NB4 (cell line): ENCODE data around the gene SHKBP1.

Experiments used
- MYC ChIP-seq: IDR thresholded peaks from 2 replicates; pipeline ENCODE4 v1.6.1; 2011; ENCODE audit warnings: low read depth, low read length
- TF ChIP-seq, protein P1 (sequence below): IDR thresholded peaks from one replicate; pipeline ENCODE4 v1.5.1; 2012; ENCODE audit warnings: low read depth, low read length

DNA sequence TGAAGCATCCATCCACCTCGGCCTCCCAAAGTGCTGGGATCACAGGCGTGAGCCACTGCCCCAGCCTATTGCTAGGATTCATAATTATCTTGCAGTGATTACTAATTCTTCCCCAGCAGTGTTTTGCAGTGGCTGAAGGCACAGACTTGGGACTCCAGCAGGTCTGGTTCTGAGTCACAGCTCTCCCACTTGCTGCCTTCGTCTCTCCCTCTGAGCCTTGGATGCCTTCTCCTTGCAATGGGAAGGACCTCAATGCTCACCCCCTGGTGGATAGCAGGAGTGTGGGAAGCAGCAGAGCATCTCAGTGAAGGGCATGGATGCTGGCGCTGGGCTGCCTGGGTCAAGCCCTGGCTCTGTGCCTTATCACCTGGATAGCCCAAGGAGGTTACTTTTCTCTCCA lies 37.6 kb upstream of the SHKBP1 start:
- TF ChIP-seq, protein P1, sequence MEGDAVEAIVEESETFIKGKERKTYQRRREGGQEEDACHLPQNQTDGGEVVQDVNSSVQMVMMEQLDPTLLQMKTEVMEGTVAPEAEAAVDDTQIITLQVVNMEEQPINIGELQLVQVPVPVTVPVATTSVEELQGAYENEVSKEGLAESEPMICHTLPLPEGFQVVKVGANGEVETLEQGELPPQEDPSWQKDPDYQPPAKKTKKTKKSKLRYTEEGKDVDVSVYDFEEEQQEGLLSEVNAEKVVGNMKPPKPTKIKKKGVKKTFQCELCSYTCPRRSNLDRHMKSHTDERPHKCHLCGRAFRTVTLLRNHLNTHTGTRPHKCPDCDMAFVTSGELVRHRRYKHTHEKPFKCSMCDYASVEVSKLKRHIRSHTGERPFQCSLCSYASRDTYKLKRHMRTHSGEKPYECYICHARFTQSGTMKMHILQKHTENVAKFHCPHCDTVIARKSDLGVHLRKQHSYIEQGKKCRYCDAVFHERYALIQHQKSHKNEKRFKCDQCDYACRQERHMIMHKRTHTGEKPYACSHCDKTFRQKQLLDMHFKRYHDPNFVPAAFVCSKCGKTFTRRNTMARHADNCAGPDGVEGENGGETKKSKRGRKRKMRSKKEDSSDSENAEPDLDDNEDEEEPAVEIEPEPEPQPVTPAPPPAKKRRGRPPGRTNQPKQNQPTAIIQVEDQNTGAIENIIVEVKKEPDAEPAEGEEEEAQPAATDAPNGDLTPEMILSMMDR, result no peak
- no peak for TF ChIP-seq MYC
